ENCODE data around the gene VARS2. TPM values are rescaled to one million over a fixed set of nuclear protein-coding genes. Genes with fewer than 3 reads are reported as not detected.

Gene VARS2
- total and polyA plus RNA-seq, 9 of the 15 experiments (the other 6 are each of a cell fraction or from before 2014, with no cell fraction given) = 1.6 to 53.6 (median 29.9) TPM

- TF ChIP-seq, protein P1, sequence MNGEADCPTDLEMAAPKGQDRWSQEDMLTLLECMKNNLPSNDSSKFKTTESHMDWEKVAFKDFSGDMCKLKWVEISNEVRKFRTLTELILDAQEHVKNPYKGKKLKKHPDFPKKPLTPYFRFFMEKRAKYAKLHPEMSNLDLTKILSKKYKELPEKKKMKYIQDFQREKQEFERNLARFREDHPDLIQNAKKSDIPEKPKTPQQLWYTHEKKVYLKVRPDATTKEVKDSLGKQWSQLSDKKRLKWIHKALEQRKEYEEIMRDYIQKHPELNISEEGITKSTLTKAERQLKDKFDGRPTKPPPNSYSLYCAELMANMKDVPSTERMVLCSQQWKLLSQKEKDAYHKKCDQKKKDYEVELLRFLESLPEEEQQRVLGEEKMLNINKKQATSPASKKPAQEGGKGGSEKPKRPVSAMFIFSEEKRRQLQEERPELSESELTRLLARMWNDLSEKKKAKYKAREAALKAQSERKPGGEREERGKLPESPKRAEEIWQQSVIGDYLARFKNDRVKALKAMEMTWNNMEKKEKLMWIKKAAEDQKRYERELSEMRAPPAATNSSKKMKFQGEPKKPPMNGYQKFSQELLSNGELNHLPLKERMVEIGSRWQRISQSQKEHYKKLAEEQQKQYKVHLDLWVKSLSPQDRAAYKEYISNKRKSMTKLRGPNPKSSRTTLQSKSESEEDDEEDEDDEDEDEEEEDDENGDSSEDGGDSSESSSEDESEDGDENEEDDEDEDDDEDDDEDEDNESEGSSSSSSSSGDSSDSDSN (IDR thresholded peaks at IDR 0.05; ENCODE audit: borderline replicate concordance in 1 of 2, low read depth in 2 of 2, low read length in 2 of 2) = peak; percentile 85 to 96; a peak in 3 of 4 replicates
- TF ChIP-seq ZNF512 (tag; IDR thresholded peaks at IDR 0.05) (no peak), HNRNPL (IDR thresholded peaks at IDR 0.05; ENCODE audit: low read depth, low read length) (no peak; the same call in 1 of the 2 replicates), TBL1XR1 (IDR thresholded peaks at IDR 0.05; ENCODE audit: low read length in 2 of 2) (no peak), POLR3G (IDR thresholded peaks at IDR 0.05; ENCODE audit: extremely low read depth, insufficient read length, insufficient replicate concordance) (no peak), DMBX1 (CRISPR knock-in tag; IDR thresholded peaks at IDR 0.05; ENCODE audit: borderline replicate concordance) (peak; percentile 55; the same call in 1 of the 2 replicates), TAF1 (IDR thresholded peaks at IDR 0.05; ENCODE audit: control insufficient read depth, extremely low read depth, insufficient read depth, low read length, severe bottlenecking) (peak; percentile 82), ZNF311 (CRISPR knock-in tag; IDR thresholded peaks at IDR 0.05) (no peak), HSF4 (CRISPR knock-in tag; IDR thresholded peaks at IDR 0.05; ENCODE audit: borderline replicate concordance) (no peak), ZBTB49 (CRISPR knock-in tag; IDR thresholded peaks at IDR 0.05; ENCODE audit: borderline replicate concordance) (no peak), ZNF431 (CRISPR knock-in tag; IDR thresholded peaks at IDR 0.05) (peak; percentile 62), HNRNPLL (IDR thresholded peaks at IDR 0.05; ENCODE audit: low read depth, low read length, poor library complexity, severe bottlenecking) (no peak), HLTF (IDR thresholded peaks at IDR 0.05) (no peak; the same call in 1 of the 2 replicates), ZNF121 (CRISPR knock-in tag; conservative IDR thresholded peaks at IDR 0.05) (no peak), NFIX (CRISPR knock-in tag; IDR thresholded peaks at IDR 0.05; ENCODE audit: low read depth) (no peak)
- TF ChIP-seq, protein P2, sequence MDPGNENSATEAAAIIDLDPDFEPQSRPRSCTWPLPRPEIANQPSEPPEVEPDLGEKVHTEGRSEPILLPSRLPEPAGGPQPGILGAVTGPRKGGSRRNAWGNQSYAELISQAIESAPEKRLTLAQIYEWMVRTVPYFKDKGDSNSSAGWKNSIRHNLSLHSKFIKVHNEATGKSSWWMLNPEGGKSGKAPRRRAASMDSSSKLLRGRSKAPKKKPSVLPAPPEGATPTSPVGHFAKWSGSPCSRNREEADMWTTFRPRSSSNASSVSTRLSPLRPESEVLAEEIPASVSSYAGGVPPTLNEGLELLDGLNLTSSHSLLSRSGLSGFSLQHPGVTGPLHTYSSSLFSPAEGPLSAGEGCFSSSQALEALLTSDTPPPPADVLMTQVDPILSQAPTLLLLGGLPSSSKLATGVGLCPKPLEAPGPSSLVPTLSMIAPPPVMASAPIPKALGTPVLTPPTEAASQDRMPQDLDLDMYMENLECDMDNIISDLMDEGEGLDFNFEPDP (CRISPR knock-in tag; IDR thresholded peaks at IDR 0.05) = no peak
- TF ChIP-seq, protein P3, sequence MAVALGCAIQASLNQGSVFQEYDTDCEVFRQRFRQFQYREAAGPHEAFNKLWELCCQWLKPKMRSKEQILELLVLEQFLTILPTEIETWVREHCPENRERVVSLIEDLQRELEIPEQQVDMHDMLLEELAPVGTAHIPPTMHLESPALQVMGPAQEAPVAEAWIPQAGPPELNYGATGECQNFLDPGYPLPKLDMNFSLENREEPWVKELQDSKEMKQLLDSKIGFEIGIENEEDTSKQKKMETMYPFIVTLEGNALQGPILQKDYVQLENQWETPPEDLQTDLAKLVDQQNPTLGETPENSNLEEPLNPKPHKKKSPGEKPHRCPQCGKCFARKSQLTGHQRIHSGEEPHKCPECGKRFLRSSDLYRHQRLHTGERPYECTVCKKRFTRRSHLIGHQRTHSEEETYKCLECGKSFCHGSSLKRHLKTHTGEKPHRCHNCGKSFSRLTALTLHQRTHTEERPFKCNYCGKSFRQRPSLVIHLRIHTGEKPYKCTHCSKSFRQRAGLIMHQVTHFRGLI (CRISPR knock-in tag; IDR thresholded peaks at IDR 0.05) = no peak
These were observed at the start of gene VARS2 (continued) for GRCh38 chr6:30914076-30914853.

All from K562 (cell line).